HG02642 (cell line): ENCODE data around the gene LRSAM1.
A peak's percentile ranks its signal among the peaks of the same experiment; 100 is the strongest.

ENCODE experiments used
- ATAC-seq: cut with Tn5 transposase; IDR thresholded peaks from one replicate; pipeline ENCODE4 v1.9.1; 2021; ENCODE audit warnings: mild to moderate bottlenecking; ENCODE audit not compliant: unreplicated experiment, poor library complexity

LRSAM1 gene

GRCh38 chr9:127492616-127493015 lies 41.3 kb downstream of the LRSAM1 start:
- no peak for ATAC-seq

- ATAC-seq, result no peak
Measured at GRCh38 chr9:127493592-127494303, 42.4 kb downstream of the LRSAM1 start.

- no peak for ATAC-seq
Measured at GRCh38 chr9:127494304-127494702, 43.0 kb downstream of the LRSAM1 start.

- no peak for ATAC-seq
Measured at GRCh38 chr9:127495884-127496555, 44.7 kb downstream of the LRSAM1 start.

GRCh38 chr9:127496974-127497373 lies 45.7 kb downstream of the LRSAM1 start:
- no peak for ATAC-seq

GRCh38 chr9:127497656-127498290 lies 46.5 kb downstream of the LRSAM1 start:
- ATAC-seq, result no peak

GRCh38 chr9:127498298-127498697 lies 47.0 kb downstream of the LRSAM1 start:
- ATAC-seq, result no peak

- ATAC-seq, result no peak
Measured at GRCh38 chr9:127500399-127500798, 49.1 kb downstream of the LRSAM1 start.

- ATAC-seq, result no peak
Measured at GRCh38 chr9:127500862-127501261, 49.6 kb downstream of the LRSAM1 start.

- no peak for ATAC-seq
Measured at GRCh38 chr9:127501821-127502343, 50.6 kb downstream of the LRSAM1 start.

GRCh38 chr9:127502706-127503378 lies 51.5 kb downstream of the LRSAM1 start:
- ATAC-seq, result no peak

GRCh38 chr9:127503379-127503921 lies 52.1 kb downstream of the LRSAM1 start:
- ATAC-seq, result no peak

GRCh38 chr9:127503947-127504886 lies 52.9 kb downstream of the LRSAM1 start:
- peak; percentile 43 for ATAC-seq

GRCh38 chr9:127504887-127505251 lies 53.6 kb downstream of the LRSAM1 start:
- ATAC-seq, result no peak

GRCh38 chr9:127505396-127506116 lies 54.2 kb downstream of the LRSAM1 start:
- no peak for ATAC-seq

- ATAC-seq, result no peak
Measured at GRCh38 chr9:127506117-127506813, 55.0 kb downstream of the LRSAM1 start.

- ATAC-seq, result no peak
Measured at GRCh38 chr9:127506814-127507750, 55.8 kb downstream of the LRSAM1 start.
